Right lobe of liver (tissue), 6 donors: ENCODE data around the gene PARP2. TPM values are rescaled to one million over a fixed set of nuclear protein-coding genes. Genes with fewer than 3 reads are reported as not detected.

Experiments
- ATAC-seq, 4 donors: fragments of 200-7000 bp; cut with Tn5 transposase; one replicate each; pipeline ENCODE4 v1.9.1; 2020; ENCODE audit warnings: mild to moderate bottlenecking in 4 of 4, moderate library complexity in 4 of 4
- DNase-seq, 3 donors: peaks; one replicate each; pipeline ENCODE4 v3.0.0-alpha.2; 2020
- H3K27ac ChIP-seq, 3 donors: fragments of 200-600 bp; one replicate each; pipeline ENCODE4 v1.8.0; 2022
- H3K27me3 ChIP-seq, 2 donors: fragments of 200-600 bp; one replicate each; pipeline ENCODE4 v1.8.0; 2022
- H3K36me3 ChIP-seq, 4 donors: fragments of 200-600 bp; sonication (generic) in 1 of 4; one replicate each; pipeline versions ENCODE4 v1.5.1 to v1.8.0; 2017 to 2022; ENCODE audit warnings: control low read depth in 1 of 4
- H3K4me1 ChIP-seq, 4 donors: fragments of 200-600 bp; sonication (generic) in 1 of 4; one replicate each; pipeline versions ENCODE4 v1.5.1 to v1.8.0; 2017 to 2022; ENCODE audit warnings: control low read depth in 1 of 4
- H3K4me3 ChIP-seq, 3 donors: fragments of 200-600 bp; one replicate each; pipeline ENCODE4 v1.8.0; 2022
- H3K9me3 ChIP-seq, 4 donors: fragments of 200-600 bp; sonication (generic) in 1 of 4; one replicate each; pipeline versions ENCODE4 v1.5.1 to v1.8.0; 2017 to 2022; ENCODE audit warnings: control low read depth in 1 of 4
- CTCF ChIP-seq, 4 donors: fragments of 200-600 bp in 3 of 4; fragments of 450-650 bp in 1 of 4; IDR thresholded peaks; one replicate each; pipeline versions ENCODE4 v1.5.1 to v1.8.0; 2016 to 2022; ENCODE audit warnings: antibody characterized with exemption in 4 of 4, mild to moderate bottlenecking in 2 of 4
- POLR2A ChIP-seq: fragments of 450-650 bp; IDR thresholded peaks from one replicate; pipeline ENCODE4 v1.6.1; 2017; ENCODE audit warnings: antibody characterized with exemption, mild to moderate bottlenecking
- WGBS: methylation state at CpG from one replicate; pipeline ENCODE4 v1.1.6; 2018; ENCODE audit warnings: low coverage, low lambda C conversion rate; ENCODE audit not compliant: insufficient coverage; ENCODE audit errors: missing lambda C conversion rate; 5-methylcytosine and 5-hydroxymethylcytosine counted together
- intact Hi-C, 2 donors: fragments of 100-400 bp; cut with DNase I; formaldehyde crosslinking; loops; one replicate each; pipeline versions ENCODE4 v1.11.2 to v1.14.1; 2022
- total RNA-seq, 6 experiments: library from RNA; depleted of rRNA in 2 of 6; stranded (reverse); fragments of >200 nt in 2 of 6; fragmentation: NEBNext Ultra II Directional in 3 of 6; extraction: Animal tissue kit (Norgen Biotek cat#: 25700) in 3 of 6; gene quantifications; one replicate each; pipeline versions ENCODE4 v1.1.0 to v1.2.4, GENCODE V29; 2016 to 2023
- donor health status: DM: no; HTN: yes; CAD: no.
- donor health status: DM: no; HTN: no; CAD: no.
- donor health status: DM: no; HTN: no; CAD: no.
- donor health status: DM: no; HTN: yes; CAD: no.
- donor health status: DM: no; HTN: yes; CAD: no.

PARP2 gene
- total RNA-seq, 6 experiments from 2014 or later = 5.5 to 10.4 (median 9.1) TPM

- 67% methylated on average over 2 of the region's 5 CpGs for WGBS
- intact Hi-C loops = no loop called here
- peaks cover 5 to 79% (median 52%) of the 10 kb centered on the region in 4 donors for H3K36me3 ChIP-seq
- ATAC-seq = no peak
- no peak for DNase-seq
- TF ChIP-seq POLR2A (no peak), CTCF (IDR thresholded peaks at IDR 0.05) (no peak)
- no peaks in the 10 kb centered on the region for H3K27me3 ChIP-seq
- no peak overlapping the region for H3K4me3 ChIP-seq
- H3K4me1 ChIP-seq = peaks cover 0 to 16% (median 0%) of the 10 kb centered on the region in 4 donors
- H3K9me3 ChIP-seq = no peaks in the 10 kb centered on the region
- no peak overlapping the region for H3K27ac ChIP-seq
These were observed 29.4 kb downstream of the PARP2 start for GRCh38 chr14:20372796-20373195.

- TF ChIP-seq POLR2A (no peak), CTCF (IDR thresholded peaks at IDR 0.05) (no peak)
- Histone ChIP-seq H3K9me3 (no peaks in the 10 kb centered on the region), H3K36me3 (peaks cover 11 to 77% (median 52%) of the 10 kb centered on the region in 4 donors), H3K4me1 (peaks cover 0 to 28% (median 0%) of the 10 kb centered on the region in 4 donors), H3K27me3 (no peaks in the 10 kb centered on the region), H3K27ac (no peak overlapping the region), H3K4me3 (no peak overlapping the region)
- intact Hi-C loops = no loop called here
- ATAC-seq (peak; percentile 28 to 73 (median 48)), DNase-seq (peak in 2 of 3 donors; percentile 44 to 79)
- 41% methylated on average over 3 of the region's 3 CpGs for WGBS
These were observed 32.0 kb downstream of the PARP2 start for GRCh38 chr14:20375471-20375870.

- TF ChIP-seq POLR2A = no peak
- no peak for TF ChIP-seq CTCF (IDR thresholded peaks at IDR 0.05)
- Histone ChIP-seq H3K27me3 (no peaks in the 10 kb centered on the region), H3K4me1 (peaks cover 0 to 30% (median 0%) of the 10 kb centered on the region in 4 donors), H3K4me3 (no peak overlapping the region), H3K27ac (no peak overlapping the region), H3K36me3 (peaks cover 11 to 76% (median 49%) of the 10 kb centered on the region in 4 donors), H3K9me3 (no peaks in the 10 kb centered on the region)
- DNase-seq = peak in 2 of 3 donors; percentile 39 to 69
- peak; percentile 68 to 83 (median 75) for ATAC-seq
- WGBS = no CpG with 5 or more reads among the region's 12 CpGs
- intact Hi-C loops = no loop called here
These were observed 32.7 kb downstream of the PARP2 start for GRCh38 chr14:20376071-20376588.

GRCh38 chr14:20377171-20377570, 33.7 kb downstream of the PARP2 start:
- TF ChIP-seq POLR2A (no peak), CTCF (IDR thresholded peaks at IDR 0.05) (no peak)
- H3K27ac ChIP-seq = no peak overlapping the region
- H3K4me3 ChIP-seq = no peak overlapping the region
- ATAC-seq (no peak), DNase-seq (no peak)
- H3K4me1 ChIP-seq = peaks cover 0 to 30% (median 0%) of the 10 kb centered on the region in 4 donors
- no peaks in the 10 kb centered on the region for H3K27me3 ChIP-seq
- no CpG with 5 or more reads among the region's 2 CpGs for WGBS
- no peaks in the 10 kb centered on the region for H3K9me3 ChIP-seq
- peaks cover 11 to 78% (median 49%) of the 10 kb centered on the region in 4 donors for H3K36me3 ChIP-seq
- intact Hi-C loops = no loop called here
